GM12891 (cell line): ENCODE results near the gene PLA2G1B.

ENCODE experiments used
- POLR2A ChIP-seq: IDR thresholded peaks from 2 replicates; pipeline ENCODE4 v1.6.1; 2011; ENCODE audit warnings: low read depth, low read length, control low read depth
- POLR2AphosphoS5 ChIP-seq: IDR thresholded peaks from 2 replicates; pipeline ENCODE4 v1.6.1; 2011; ENCODE audit warnings: low read depth, low read length, control low read depth
- SPI1 ChIP-seq: IDR thresholded peaks from 2 replicates; pipeline ENCODE4 v1.6.1; 2011; ENCODE audit warnings: low read depth, low read length, control low read depth
- TAF1 ChIP-seq: IDR thresholded peaks from 2 replicates; pipeline ENCODE4 v1.6.1; 2011; ENCODE audit warnings: low read depth, low read length, control low read depth

DNA sequence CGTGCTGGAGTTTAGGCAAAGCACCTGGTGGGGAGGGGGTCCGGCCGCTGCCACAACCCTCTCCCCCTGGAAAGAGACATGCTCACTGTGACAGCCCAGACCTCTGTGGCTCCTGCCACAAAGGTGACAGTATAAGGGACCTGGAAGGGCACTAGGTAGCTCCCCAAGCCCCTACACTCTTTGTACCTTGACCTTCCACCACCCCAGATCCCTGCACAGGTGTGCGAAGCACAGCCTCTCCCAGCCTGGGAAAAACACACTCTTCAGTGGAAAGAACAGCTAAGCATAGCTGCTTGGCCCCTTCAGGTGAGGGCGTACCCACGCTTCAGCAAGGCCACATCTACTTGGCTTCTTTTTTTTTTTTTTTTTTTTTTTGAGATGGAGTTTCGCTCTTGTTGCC lies 4.9 kb upstream of the PLA2G1B start:
- TF ChIP-seq POLR2A: no peak
- no peak for TF ChIP-seq POLR2AphosphoS5
- TF ChIP-seq TAF1: no peak
- TF ChIP-seq SPI1: no peak
